Vein endothelial cell (primary cell): ENCODE results near the gene PIK3AP1. TPM values are rescaled to one million over a fixed set of nuclear protein-coding genes. Genes with fewer than 3 reads are reported as not detected.

Experiments
- small RNA-seq: library from RNA; depleted of rRNA; stranded (forward); fragments of <200 nt; gene quantifications from one replicate; pipeline ENCODE3, GENCODE V24; 2012
- total RNA-seq: library from RNA; depleted of rRNA; stranded (reverse); fragments of >200 nt; gene quantifications from 2 replicates; pipeline ENCODE4 v1.2.3, GENCODE V29; 2012

Gene PIK3AP1
- 0.33 and 0.38 TPM in 2 replicates for total RNA-seq

GRCh38 chr10:96720422-96721206 lies at the start of gene PIK3AP1:
Gene PIK3AP1, minus strand, starts transcription at chr10:96720514. Its CDS starts 120 bp downstream, at chr10:96720394.

GRCh38 chr10:96586419-96587263 lies 133.7 kb downstream of the PIK3AP1 start, which contains the start of gene TM9SF3:
Gene TM9SF3, minus strand, starts transcription at chr10:96587012. Its CDS starts 177 bp downstream, at chr10:96586835.

Small RNA genes lying within 50 kb of the gene (small RNA-seq; reads per million reads assigned to genes)
- not detected for gene RNA5SP324
- gene RNU6-1274P, result 0.13 reads per million

Other genes starting within 250 kb of the PIK3AP1 start
- 0.10 TPM in 1 of 2 replicates, not detected in the other for gene TLL2, start 206.6 kb downstream of the PIK3AP1 start, total RNA-seq
- 98.3 and 113 TPM in 2 replicates for gene TM9SF3, start 133.5 kb downstream of the PIK3AP1 start, total RNA-seq
- gene LCOR, start 111.8 kb upstream of the PIK3AP1 start, total RNA-seq, result 29.4 and 32.3 TPM in 2 replicates